ELF-1 (cell line): ENCODE data around the gene RGP1.

Experiments used
- DNase-seq: peaks from one replicate; pipeline ENCODE4 v3.0.0-alpha.2; 2016; ENCODE audit warnings: low read depth, low spot score

Gene RGP1

GRCh38 chr9:35806101-35806500 is 57.0 kb downstream of the RGP1 start:
- DNase-seq: no peak
